HG03060 (cell line): ENCODE data around the gene ZNF565.
"Not testable (repeated sequence)": the region's sequence is repeated elsewhere in the genome, so short reads cannot be mapped to it uniquely, and the experiment has no call there.

Experiments
- ATAC-seq: cut with Tn5 transposase; IDR thresholded peaks from one replicate; pipeline ENCODE4 v1.9.1; 2021; ENCODE audit warnings: low read depth, moderate number of reproducible peaks; ENCODE audit not compliant: unreplicated experiment

ZNF565 gene

DNA sequence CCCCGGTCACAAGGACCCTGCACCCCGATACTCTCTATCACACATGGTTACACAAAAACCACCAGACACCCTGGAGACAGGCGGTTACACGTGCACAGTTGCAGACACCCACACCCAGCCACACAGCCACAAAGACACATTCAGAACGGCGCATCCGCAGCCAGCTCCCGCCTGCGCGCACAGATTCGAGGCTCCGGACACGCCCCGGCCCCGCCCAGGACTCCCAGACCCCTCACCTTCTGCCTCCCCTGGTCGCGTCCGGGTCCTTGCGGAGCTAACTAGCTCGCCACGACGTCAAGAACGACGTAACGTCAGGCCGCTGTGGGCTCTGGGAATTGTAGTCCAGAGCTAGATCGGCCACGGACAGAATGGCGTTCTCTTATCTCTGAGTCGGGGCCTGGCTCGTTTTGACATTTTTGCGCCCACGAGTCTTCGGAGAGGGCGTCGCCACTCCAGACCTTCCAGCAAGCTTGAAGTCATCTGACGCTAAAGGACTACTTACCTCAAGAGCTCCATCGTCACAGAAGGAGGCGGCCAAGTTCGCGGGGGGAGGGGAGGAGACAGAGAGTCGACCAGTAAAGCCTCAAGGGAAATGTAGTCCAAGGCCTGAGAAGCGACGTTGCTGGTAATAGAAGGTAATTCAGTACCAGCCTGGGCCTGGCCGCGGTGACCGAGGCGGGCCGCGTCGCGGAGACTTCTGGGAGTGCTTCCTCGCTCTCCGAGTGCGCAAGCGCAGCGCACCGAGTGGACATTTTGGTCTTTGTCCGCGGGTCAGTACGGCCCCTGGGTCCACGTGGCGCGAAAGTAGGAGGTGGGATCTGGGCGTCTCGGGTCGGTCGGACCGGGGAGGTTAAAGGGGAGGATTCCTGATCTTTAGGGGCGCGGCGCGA, at the start of gene ZNF565, which contains the start of gene ZNF146:
ZNF565 (minus strand) TSS at position 280 of the 890 bp plus-strand sequence. CDS start 12,680 bp downstream, outside the sequence.
ZNF146 (plus strand) TSS at position 721 of the 890 bp plus-strand sequence. CDS start 21,335 bp downstream, outside the sequence.
- peak; percentile 79 for ATAC-seq

DNA sequence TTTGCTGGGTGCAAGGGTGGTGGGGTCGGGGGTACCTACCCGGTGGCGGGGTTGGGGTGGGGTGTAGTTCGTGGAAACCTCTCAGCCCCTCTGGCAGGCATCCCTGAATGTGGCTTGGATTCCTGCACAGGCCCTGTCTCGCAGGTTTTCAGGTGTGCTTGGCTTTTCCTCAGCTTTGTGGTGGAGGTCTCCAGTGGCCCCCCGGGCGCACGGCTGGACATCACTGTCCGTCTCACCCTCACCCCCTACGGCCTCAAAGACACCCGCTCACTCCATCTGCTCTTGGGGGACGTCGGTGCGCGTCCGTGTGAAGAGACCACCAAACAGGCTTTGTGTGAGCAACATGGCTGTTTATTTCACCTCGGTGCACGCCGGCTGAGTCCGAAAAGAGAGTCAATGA, 44.7 kb upstream of the ZNF565 start:
- no peak for ATAC-seq

DNA sequence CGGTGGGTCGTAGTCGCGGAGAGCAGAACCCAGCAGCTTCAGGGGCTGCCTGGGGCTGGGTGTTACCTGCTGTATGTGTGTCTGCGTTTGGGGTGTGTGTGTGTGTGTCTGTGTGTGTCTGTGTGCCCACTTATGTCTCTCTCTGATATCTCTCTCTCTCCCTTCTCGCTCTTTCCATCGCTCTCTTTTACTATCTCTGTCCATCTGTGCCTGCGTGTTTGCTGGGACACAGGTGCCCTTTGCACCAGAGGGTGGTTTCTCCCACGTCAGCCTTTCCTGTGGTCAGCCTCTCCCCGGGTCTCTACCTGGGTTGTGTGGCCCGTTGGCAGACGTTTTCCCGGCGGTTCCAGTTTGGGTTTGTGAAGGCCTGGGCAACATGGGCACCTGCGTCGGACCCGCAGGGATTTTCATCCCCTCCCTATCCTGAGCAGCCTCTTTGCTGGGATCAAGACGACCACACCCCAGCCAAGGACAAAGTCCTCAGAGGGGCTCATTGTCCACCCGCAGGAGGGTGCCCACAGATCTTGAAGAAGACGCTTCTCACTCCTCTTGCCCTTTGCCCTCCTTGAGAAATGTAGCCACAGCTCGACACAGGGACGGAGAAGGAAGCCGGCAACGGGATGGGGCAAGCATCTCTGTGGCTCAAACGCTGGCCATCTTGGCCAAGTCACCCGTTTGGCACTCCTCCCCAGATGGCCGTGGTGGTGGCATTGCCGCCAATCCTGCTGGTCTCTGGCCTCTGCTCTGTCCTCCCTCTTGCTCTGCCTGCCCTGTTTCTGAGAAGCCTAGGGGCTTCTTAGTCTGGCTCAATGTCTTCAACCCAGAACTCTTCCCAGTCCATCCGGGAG, 43.8 kb upstream of the ZNF565 start:
- no peak for ATAC-seq

DNA sequence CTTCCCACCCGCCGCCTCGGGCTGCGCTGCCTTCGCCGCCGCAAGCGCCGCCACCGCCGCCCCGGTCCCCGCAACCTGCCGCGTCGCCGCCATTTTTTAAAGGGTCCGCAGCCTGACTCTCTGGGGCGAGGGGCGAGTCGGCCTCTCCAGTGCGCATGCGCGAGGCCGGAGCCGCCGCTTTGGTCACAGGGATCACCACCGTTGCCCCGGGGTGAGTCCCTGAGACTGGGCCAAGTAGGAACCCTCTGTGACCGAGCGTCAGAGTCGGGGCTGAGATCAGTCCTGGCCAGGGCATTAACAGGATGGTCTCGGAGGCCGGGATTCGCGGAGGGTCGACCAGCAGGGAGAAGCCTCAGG, 43.0 kb upstream of the ZNF565 start:
- no peak for ATAC-seq

DNA sequence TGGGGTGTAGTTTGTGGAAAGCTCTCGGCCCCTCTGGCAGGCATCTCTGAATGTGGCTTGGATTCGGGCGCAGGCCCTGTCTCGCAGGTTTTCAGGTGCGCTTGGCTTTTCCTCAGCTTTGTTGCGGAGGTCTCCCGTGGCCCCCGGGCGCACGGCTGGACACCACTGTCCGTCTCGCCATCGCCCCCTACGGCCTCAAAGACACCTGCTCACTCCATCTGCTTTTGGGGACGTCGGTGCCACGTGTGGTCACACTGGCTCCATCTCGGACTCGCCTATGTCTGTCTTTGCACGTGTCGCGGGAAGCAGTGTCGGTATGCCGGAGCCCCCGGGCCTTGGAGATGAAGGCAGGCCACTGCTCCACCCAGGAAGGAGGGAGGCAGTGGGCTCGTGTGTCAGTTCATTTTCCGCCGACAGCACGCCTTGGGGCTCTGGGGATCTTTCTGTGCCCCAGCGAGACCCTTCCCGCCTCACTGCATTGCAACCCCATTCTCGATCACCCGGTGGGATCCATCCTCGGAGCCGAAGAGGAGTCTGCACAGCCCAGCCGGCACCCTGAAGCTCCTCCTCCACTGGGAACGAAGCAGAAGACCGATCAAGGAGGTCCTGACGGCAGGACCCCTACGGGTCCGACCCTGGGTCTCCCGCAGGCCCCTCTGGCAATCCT, 42.5 kb upstream of the ZNF565 start:
- no peak for ATAC-seq

DNA sequence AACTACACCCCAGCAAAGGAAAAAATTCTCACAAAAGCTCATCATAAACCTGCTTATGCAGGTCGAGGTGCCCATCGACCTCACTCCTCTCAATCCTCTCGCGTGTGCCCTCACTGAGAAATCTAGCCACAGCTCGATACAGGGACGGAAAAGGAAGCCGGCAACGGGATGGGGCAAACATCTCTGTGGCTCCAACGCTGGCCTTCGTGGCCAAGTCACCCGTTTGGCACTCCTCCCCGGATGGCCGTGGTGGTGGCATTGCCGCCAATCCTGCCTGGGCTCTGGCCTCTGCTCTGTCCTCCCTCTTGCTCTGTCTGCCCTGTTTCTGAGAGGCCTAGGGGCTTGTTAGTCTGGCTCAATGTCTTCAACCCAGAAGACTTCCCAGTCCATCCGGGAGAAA, 41.6 kb upstream of the ZNF565 start:
- ATAC-seq = no peak

DNA sequence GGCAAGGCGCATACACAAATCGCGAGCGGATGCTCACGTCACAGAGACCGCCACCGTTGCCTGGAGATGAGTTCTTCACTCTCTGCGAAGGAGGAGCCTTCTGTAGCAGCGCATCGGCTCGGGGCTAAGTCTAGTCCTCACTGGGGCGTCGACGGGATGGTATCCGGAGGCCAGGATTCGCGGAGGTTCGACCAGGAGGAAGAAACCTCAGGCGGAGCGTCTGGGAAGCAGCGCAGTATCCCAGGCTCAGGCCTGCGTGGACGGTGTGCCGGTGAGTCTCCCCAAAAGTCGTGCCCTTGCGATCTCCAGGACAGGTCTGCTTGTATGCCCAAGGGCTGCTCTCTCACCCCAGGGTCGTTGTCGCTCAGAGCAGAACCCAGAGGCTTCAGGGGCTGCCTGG, 40.9 kb upstream of the ZNF565 start:
- no peak for ATAC-seq

DNA sequence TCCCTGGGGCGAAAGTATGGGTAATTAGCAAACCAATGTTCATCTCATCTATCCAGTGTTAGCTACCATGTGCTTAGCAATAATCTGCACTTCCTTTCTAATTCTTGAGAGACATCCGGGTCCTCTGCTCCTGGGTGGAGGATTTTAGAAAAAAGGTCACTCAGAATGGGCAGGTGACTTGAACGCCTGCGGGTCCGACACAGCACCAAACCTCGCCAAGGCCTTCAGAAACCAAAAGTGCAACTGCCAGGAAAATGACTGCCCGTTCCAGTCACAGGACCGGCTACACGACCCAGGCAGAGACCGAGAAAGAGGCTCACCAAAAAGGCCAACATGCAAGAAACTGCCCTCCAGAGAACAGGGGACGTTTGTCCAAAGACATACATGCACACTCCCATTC, 40.4 kb upstream of the ZNF565 start:
- no peak for ATAC-seq

DNA sequence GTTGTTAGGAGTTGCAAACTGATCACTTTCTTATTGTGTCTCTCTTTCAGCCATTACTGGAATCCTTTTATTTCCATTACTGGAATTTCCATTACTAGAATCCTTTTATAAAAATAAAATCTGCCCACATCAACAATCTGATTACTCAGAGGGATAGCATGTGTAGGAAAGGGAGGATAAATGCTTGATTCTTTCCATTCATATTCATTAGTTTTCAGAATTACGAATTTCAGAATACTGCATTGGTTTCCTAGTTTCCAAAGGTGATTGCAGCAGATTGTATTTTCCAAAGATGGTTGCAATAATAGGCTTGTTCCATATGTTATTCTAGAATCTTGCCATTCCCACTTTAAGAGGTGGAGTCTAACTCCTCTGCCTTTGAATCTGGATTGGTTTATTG, 37.6 kb upstream of the ZNF565 start:
- ATAC-seq = no peak

DNA sequence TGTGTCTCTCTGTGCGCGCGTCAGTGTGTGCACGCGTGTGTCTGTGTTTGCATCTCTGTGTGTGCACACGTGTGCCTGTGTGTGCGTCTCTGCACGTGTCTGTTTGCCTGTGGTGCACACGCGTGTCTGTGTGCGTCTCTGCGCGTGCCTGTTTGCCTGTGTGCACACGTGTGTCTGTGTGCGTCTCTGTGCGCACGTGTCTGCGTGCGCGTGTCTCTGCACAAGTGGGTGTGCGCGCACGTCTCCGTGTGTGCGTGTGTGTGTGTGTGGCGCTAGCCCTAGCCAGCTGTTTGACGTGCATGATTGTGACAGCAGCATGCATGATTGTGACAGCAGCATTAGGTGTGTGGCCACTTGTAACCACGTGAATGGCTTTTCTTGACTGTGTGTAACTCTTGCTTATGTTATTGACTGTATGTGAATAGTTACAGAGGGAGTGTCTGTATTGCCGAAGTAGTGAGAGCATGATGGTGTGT, 31.6 kb upstream of the ZNF565 start:
- ATAC-seq = no peak

DNA sequence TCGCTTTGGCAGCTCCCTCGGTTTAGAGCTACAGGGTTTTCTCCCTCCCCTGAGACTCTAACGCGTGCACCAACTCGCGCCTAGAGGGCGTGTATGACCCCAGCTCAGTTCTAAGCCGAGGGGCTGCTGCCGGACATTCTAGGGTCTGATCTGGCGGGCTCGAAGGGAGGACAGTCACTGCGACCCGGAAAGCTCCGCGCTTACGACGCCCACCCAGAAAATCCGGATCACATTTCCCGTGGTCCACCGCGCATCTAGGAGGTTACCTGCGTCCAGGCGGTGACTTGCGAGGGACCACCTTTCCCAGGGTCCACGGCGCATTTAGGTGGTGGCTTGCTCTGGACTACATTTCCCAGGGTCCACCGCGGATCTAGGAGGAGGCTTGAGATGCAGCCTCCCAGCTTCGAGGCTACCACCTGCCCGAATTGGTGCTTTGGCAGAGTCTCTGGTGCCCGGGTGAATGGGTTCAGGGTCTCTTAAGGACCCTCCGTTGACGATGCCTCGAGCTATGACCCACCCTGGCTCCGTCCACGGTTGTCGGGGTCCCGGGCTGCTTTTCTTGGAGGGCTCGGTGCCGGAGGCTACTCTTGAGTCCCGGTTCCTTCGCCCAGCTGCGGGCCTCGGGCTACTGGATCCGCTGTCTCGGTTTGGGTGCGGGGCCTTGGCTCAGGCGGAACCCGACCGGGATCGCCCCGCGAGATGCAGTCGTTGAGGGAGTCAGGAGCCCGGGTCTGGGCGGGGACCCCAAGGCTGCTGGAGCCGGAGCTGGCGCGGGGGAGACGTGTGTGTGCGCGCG, 30.9 kb upstream of the ZNF565 start:
- no peak for ATAC-seq

DNA sequence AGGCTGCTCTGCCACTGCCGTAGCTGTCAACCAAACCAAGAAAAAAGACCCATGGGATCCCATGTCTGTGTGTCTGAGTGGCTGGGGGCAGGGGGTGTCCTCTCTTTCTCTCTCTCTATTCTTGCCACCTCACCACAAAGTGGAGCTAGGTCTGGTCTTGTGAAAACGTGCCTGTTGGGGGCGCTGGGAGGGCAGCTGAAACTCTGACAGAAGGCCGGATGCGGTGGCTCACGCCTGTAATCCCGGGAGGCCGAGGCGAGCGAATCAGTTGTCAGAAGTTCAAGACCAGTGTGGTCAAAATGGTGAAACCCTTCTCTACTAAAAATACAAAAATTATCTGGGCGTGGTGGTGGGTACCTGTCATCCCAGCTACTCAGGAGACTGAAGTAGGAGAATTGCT, 29.6 kb upstream of the ZNF565 start:
- ATAC-seq = no peak

DNA sequence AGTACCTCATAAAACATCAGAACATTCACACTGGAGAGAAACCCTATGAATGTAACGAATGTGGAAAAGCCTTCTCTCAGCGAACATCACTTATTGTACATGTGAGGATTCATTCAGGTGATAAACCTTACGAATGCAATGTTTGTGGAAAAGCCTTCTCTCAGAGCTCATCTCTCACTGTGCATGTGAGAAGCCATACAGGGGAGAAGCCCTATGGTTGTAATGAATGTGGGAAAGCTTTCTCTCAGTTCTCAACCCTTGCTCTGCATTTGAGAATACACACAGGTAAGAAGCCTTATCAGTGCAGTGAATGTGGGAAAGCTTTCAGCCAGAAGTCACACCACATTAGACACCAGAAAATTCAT, 22.5 kb upstream of the ZNF565 start:
- no peak for ATAC-seq

DNA sequence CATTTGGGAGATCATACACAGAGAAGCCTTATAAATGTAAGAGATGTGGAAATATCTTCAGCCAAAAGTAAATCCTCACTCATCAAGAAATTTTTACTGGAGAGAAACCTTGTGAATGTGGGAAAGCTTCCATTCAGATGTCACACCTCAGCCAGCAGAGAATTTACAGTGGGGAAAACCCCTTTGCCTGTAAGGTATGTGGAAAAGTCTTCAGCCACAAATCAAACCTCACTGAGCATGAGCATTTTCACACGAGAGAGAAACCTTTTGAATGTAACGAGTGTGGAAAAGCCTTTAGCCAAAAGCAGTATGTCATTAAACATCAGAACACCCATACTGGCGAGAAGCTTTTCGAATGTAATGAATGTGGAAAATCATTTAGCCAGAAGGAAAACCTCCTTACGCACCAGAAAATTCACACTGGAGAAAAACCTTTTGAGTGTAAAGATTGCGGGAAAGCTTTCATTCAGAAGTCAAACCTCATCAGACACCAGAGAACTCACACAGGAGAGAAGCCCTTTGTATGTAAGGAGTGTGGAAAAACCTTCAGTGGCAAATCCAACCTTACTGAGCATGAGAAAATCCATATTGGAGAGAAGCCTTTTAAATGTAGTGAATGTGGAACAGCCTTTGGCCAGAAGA, 22.0 kb upstream of the ZNF565 start:
- no peak for ATAC-seq

DNA sequence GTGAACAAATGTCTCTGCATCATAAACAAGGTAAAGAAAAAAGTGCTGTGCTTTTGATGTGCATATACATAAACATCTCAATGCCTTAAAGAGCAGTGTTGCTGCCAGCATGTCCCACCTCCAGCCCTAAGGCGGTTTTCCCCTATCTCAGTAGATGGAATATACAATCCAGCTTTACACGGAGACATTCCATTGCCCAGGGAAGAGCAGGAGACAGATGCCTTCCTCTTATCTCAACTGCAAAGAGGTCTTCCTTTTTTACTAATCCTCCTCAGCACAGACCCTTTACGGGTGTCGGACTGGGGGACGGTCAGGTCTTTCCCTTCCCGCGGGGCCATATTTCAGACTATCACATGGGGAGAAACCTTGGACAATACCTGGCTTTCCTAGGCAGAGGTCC, 19.2 kb upstream of the ZNF565 start:
- not testable (repeated sequence) for ATAC-seq

DNA sequence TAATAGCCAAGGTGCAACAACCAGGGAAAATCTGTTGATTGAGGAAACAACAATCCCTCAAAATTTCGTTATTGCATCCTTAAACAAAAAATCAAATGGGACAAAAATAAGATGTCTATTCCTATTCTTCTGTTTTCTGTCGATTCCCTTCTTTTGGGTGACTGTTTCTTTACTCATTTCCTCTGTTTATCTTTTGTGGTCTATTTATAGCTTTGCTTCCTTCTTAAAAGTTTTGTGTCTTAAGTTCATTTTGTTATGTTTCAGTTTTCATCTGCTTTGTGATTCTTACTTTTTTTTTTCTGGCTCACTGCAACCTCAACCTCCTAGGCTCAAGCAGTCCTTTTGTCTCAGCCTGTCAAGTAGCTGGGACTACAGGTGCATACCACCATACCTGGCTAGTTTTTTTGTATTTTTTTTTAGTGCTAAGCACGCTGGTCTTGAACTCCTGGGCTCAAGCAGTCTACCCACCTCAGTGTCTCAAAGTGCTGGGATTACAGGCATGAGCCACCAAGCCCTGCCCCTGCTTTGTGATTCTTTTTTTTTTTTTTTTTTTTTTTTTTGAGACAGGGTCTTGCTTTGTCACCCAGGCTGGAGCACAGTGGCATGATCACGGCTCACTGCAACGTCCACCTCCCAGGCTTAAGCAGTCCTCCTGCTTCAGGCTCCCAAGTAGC, 10.9 kb upstream of the ZNF565 start:
- no peak for ATAC-seq

DNA sequence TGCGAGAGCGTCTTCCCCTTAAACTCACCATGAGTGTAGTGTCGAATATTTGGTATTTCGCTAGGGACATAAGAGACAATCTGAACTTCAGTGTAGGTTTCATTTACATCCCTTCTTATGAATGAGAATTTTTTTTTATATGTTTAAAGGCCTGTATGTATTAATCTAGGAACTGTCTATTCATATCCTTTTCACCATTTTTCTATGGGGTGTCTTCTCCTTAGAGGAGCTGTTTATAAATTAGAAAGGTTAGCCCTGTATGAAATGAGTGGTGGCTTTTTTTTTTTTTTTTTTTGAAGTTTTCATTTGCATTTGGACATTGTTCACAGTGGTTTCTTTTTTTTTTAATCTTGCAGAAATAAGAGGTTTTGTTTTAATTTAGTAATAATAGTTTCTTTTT, 8.0 kb upstream of the ZNF565 start:
- ATAC-seq = no peak

DNA sequence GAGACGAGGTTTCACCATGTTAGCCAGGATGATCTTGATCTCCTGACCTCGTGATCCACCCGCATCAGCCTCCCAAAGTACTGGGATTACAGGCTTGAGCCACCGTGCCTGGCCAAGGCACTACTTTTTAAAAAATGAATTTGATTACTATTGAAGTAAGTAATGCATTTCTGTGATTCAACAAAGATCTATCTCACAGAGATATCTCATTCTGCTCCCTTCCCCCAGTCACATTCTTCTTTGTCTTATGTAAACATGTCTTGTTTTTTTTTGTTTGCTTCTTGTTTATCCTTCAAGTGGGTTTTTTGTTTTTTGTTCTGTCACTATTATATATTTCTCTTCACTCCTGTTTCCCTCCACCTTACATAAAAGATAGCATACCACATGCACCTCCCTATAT, 7.0 kb upstream of the ZNF565 start:
- no peak for ATAC-seq
